CD4-positive, alpha-beta T cell treated with Interleukin-15 for 4 hours (primary cell): ENCODE results near the gene CCSER1.
"Not testable (repeated sequence)": the region's sequence is repeated elsewhere in the genome, so short reads cannot be mapped to it uniquely, and the experiment has no call there.

ENCODE experiments used
- DNase-seq: peaks from one replicate; pipeline ENCODE4 v3.0.0-alpha.2; 2020; ENCODE audit warnings: low spot score

CCSER1 gene

GRCh38 chr4:90715242-90715641 is 588.0 kb downstream of the CCSER1 start:
- DNase-seq, result no peak

- DNase-seq, result no peak
Measured at GRCh38 chr4:90718931-90719330, 591.7 kb downstream of the CCSER1 start.

- DNase-seq, result no peak
Measured at GRCh38 chr4:90727938-90728337, 600.7 kb downstream of the CCSER1 start.

GRCh38 chr4:90730752-90731151 is 603.6 kb downstream of the CCSER1 start:
- DNase-seq, result no peak

GRCh38 chr4:90733211-90733610 is 606.0 kb downstream of the CCSER1 start:
- no peak for DNase-seq

- DNase-seq, result no peak
Measured at GRCh38 chr4:90745176-90745575, 618.0 kb downstream of the CCSER1 start.

- no peak for DNase-seq
Measured at GRCh38 chr4:90753068-90753467, 625.9 kb downstream of the CCSER1 start.

GRCh38 chr4:90757534-90758060 is 630.4 kb downstream of the CCSER1 start:
- DNase-seq, result no peak

GRCh38 chr4:90760059-90760458 is 632.9 kb downstream of the CCSER1 start:
- no peak for DNase-seq

- no peak for DNase-seq
Measured at GRCh38 chr4:90766837-90767236, 639.6 kb downstream of the CCSER1 start.

GRCh38 chr4:90769251-90769650 is 642.1 kb downstream of the CCSER1 start:
- no peak for DNase-seq

GRCh38 chr4:90780193-90780592 is 653.0 kb downstream of the CCSER1 start:
- DNase-seq, result no peak

GRCh38 chr4:90786602-90787001 is 659.4 kb downstream of the CCSER1 start:
- DNase-seq, result no peak

GRCh38 chr4:90792696-90793095 is 665.5 kb downstream of the CCSER1 start:
- DNase-seq, result no peak

- no peak for DNase-seq
Measured at GRCh38 chr4:90798948-90799347, 671.8 kb downstream of the CCSER1 start.

GRCh38 chr4:90799895-90800294 is 672.7 kb downstream of the CCSER1 start:
- DNase-seq, result no peak

GRCh38 chr4:90815569-90815968 is 688.4 kb downstream of the CCSER1 start:
- no peak for DNase-seq

- no peak for DNase-seq
Measured at GRCh38 chr4:90816754-90817153, 689.6 kb downstream of the CCSER1 start.

GRCh38 chr4:90824266-90825150 is 697.3 kb downstream of the CCSER1 start:
- no peak for DNase-seq

GRCh38 chr4:90825849-90826248 is 698.7 kb downstream of the CCSER1 start:
- no peak for DNase-seq

- no peak for DNase-seq
Measured at GRCh38 chr4:90833706-90834105, 706.5 kb downstream of the CCSER1 start.

- DNase-seq, result no peak
Measured at GRCh38 chr4:90837241-90837640, 710.0 kb downstream of the CCSER1 start.

- DNase-seq, result not testable (repeated sequence)
Measured at GRCh38 chr4:90838859-90839258, 711.7 kb downstream of the CCSER1 start.

- no peak for DNase-seq
Measured at GRCh38 chr4:90840291-90840690, 713.1 kb downstream of the CCSER1 start.
